HEK293T (cell line): ENCODE results near the gene KLF7.

Experiments used
- BHLHE40 ChIP-seq: fragments of 450-650 bp; IDR thresholded peaks from 2 replicates; pipeline ENCODE4 v1.6.1; 2016; ENCODE audit warnings: mild to moderate bottlenecking, moderate library complexity, borderline replicate concordance
- CTBP1 ChIP-seq: fragments of 450-650 bp; IDR thresholded peaks from 2 replicates; pipeline ENCODE4 v1.6.1; 2016; ENCODE audit warnings: borderline replicate concordance
- FOXA1 ChIP-seq: fragments of 450-650 bp; IDR thresholded peaks from 2 replicates; pipeline ENCODE4 v1.6.1; 2016; ENCODE audit warnings: mild to moderate bottlenecking
- HDGF ChIP-seq: fragments of 450-650 bp; IDR thresholded peaks from 2 replicates; pipeline ENCODE4 v1.6.1; 2017; ENCODE audit warnings: antibody characterized with exemption, borderline replicate concordance
- LEF1 ChIP-seq: fragments of 450-650 bp; IDR thresholded peaks from 2 replicates; pipeline ENCODE4 v1.6.1; 2017; ENCODE audit warnings: mild to moderate bottlenecking, borderline replicate concordance
- NFRKB ChIP-seq: fragments of 450-650 bp; IDR thresholded peaks from 2 replicates; pipeline ENCODE4 v1.6.1; 2016; ENCODE audit warnings: mild to moderate bottlenecking, moderate library complexity
- SP1 ChIP-seq: fragments of 450-650 bp; IDR thresholded peaks from 2 replicates; pipeline ENCODE4 v1.6.1; 2017
- SUZ12 ChIP-seq: fragments of 450-650 bp; IDR thresholded peaks from 2 replicates; pipeline ENCODE4 v1.6.1; 2016; ENCODE audit warnings: mild to moderate bottlenecking
- TARDBP ChIP-seq: fragments of 450-650 bp; IDR thresholded peaks from 2 replicates; pipeline ENCODE4 v1.6.1; 2016
- TF ChIP-seq, protein P1 (sequence below): fragments of 450-650 bp; IDR thresholded peaks from 2 replicates; pipeline ENCODE4 v1.6.1; 2016

- TF ChIP-seq SUZ12 (no peak), FOXA1 (no peak), BHLHE40 (no peak), LEF1 (no peak), NFRKB (no peak), HDGF (no peak), SP1 (no peak), TARDBP (no peak), CTBP1 (no peak)
- TF ChIP-seq, protein P1, sequence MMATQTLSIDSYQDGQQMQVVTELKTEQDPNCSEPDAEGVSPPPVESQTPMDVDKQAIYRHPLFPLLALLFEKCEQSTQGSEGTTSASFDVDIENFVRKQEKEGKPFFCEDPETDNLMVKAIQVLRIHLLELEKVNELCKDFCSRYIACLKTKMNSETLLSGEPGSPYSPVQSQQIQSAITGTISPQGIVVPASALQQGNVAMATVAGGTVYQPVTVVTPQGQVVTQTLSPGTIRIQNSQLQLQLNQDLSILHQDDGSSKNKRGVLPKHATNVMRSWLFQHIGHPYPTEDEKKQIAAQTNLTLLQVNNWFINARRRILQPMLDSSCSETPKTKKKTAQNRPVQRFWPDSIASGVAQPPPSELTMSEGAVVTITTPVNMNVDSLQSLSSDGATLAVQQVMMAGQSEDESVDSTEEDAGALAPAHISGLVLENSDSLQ = no peak
Observed at GRCh38 chr2:207140265-207140664, 25.5 kb downstream of the KLF7 start.
